Measurements from ENCODE around the gene TMPRSS12. TPM values are rescaled to one million over a fixed set of nuclear protein-coding genes. Genes with fewer than 3 reads are reported as not detected.
"Not testable (repeated sequence)": the region's sequence is repeated elsewhere in the genome, so short reads cannot be mapped to it uniquely, and the experiment has no call there.

The TMPRSS12 gene
- total RNA-seq, 1 donor from 2014 or later, result not detected

DNA sequence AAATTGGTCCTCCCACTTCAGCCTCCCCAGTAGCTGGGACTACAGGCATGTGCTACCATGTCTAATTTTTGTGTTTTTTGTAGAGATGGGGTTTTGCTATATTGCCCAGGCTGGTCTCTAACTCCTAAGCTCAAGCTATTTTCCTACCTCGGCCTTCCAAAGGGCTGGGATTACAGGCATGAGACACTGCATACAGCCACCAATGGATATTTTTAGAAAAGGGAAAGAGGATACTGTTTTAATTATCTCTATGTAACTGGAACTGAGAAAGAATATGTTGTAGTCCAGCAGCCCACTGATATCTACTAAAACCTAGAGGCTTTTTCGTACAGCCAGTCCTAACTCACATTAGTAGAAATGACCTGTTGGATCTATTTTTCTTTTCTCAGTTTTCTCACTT is 6.2 kb downstream of the TMPRSS12 start:
- DNase-seq (ENCODE audit: low spot score) (no peak), ATAC-seq (no peak)
- intact Hi-C loops (cut with DNase I), result no loop called here

DNA sequence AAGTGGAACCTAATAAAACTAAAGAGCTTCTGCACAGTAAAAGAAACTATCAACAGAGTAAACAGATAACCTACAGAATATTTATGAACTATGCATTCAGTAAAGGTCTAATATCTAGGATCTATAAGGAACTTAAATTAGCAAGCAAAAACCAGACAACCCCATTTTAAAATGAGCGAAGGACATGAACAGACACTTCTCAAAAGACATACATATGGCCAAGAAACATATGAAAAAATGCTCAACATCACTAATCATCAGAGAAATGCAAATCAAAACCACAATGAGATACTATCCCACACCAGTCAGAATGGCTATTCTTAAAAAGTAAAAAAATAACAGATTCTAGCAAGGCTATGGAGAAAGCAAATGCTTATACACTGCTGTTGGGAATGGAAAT is 12.5 kb downstream of the TMPRSS12 start:
- DNase-seq (ENCODE audit: low spot score); ATAC-seq; intact Hi-C loops (cut with DNase I): not testable (repeated sequence)

DNA sequence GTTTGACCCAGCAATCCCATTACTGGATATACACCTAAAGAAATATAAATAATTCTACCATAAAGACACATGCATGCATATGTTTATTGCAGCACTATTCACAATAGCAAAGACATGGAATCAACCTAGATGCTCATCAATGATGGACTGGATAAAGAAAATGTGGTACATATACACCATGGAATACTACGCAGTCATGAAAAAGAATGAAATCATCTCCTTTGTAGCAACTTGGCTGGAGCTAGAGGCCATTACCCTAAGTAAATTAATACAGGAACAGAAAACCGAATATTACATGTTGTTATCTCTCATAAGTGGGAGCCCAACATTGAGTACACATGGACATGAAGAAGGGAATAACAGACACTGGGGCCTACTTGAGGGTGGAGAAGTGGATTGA is 13.0 kb downstream of the TMPRSS12 start:
- intact Hi-C loops (cut with DNase I); DNase-seq (ENCODE audit: low spot score); ATAC-seq: not testable (repeated sequence)

DNA sequence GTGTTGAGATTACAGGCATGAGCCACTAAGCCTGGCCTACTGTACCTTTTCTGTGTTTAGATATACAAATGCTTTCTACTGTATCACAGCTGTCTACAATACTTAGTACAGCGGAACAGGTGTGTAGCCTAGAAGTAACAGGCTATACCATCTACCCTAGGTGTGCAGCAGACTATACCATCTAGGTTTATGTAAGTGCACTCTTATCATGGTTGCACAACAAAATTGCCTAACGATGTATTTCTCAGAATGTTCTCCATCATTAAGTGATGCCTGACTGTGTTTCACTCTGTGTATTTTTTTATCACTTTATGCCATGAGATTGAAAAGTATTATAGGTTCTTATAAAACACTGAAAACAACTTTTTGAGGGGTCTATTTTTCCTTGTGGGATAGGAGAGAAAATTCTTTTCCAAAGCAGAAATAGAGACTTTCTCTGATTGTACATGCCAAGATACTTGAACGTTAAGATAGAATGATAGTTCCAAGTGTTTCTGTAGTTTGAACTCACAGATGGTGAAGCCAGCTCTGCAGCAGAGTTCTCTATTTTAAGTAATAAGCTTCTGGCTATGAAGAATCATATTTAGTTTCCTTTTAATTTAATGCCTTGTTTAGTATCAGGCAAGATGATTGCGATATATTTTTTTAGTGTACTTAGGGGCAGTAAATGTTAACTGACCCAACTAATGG is 17.0 kb downstream of the TMPRSS12 start:
- DNase-seq (ENCODE audit: low spot score), result no peak
- intact Hi-C loops (cut with DNase I), result no loop called here
- ATAC-seq, result no peak

DNA sequence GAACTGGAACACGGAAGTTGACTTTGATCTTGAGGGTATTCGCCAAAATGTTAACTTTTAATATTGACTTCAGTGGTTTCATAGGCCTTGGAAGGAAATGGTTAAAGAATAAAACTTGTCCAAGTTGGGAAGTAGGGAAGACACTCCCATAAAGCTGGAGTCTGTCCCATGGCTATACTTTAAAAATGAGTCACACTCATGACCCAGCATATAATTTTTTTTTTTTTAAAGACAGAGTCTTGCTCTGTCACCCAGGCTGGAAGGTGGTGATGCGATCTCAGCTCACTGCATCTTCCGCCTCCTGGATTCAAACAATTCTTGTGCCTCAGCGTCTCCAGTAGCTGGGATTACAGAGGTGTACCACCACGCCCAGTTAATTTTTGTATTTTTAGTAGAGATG is 19.6 kb downstream of the TMPRSS12 start:
- intact Hi-C loops (cut with DNase I), result no loop called here
- no peak for ATAC-seq
- DNase-seq (ENCODE audit: low spot score), result no peak

DNA sequence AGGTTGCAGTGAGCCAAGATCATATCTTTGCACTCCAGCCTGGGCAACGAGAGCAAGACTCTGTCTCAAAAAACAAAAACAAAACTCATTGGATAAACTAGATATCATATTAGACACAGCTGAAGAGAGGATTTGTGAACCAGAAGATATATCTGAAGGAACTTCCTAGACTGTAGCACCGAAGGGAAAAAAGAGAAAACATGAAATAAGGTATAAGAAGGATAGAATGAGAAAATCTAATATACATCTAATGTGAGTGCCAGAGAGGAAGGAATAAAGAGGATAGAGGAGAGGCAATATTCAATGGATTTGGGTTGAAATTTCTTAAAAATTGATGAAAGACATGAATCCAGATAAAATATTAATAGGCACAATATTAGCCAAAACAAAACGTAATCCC is 22.5 kb downstream of the TMPRSS12 start:
- DNase-seq (ENCODE audit: low spot score), result no peak
- no peak for ATAC-seq
- intact Hi-C loops (cut with DNase I), result no loop called here

DNA sequence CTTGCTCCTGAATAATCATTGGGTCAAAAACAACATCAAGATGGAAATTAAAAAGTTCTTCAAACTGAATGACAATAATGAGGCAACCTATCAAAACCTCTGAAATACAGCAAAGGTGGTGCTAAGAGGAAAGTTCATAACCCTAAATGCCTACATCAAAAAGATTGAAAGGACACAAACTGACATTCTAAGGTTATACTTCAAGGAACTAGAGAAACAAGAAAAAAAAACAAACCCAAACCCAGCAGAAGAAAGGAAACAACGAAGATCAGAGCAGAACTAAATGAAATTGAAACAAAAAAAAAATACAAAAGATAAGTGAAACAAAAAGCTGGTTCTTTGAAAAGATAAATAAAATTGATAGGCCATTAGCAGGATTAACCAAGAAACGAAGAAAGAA is 26.2 kb downstream of the TMPRSS12 start:
- intact Hi-C loops (cut with DNase I); DNase-seq (ENCODE audit: low spot score); ATAC-seq: not testable (repeated sequence)

DNA sequence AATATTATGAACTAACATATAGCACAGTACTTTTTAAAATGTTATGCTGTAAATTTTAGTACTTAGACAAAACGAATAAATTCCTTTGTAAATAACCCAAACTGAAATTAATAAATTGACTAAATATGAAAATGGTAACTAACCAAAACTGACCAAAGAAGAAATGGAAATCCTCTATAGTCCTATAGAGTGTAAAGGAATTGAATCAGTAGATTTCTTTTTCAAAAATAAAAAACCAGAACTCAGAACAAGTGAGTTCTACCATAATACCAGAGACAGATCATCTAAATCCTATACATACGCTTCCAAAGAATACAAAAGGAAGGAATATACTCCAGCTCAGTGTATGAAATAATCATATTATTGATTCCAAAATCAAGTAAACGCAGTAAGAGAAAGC is 39.8 kb downstream of the TMPRSS12 start:
- ATAC-seq (no peak), DNase-seq (ENCODE audit: low spot score) (no peak)
- intact Hi-C loops (cut with DNase I), result no loop called here

DNA sequence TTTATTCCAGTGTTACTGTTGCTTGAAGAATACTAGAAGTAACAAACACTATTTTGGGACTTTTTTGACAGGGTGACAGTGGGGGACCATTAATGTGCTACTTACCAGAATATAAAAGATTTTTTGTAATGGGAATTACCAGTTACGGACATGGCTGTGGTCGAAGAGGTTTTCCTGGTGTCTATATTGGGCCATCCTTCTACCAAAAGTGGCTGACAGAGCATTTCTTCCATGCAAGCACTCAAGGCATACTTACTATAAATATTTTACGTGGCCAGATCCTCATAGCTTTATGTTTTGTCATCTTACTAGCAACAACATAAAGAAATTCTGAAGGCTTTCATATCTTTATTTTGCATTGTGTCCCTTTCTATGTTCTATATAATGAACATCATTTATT is 44.5 kb downstream of the TMPRSS12 start:
- intact Hi-C loops (cut with DNase I), result no loop called here
- ATAC-seq (no peak), DNase-seq (ENCODE audit: low spot score) (no peak)

DNA sequence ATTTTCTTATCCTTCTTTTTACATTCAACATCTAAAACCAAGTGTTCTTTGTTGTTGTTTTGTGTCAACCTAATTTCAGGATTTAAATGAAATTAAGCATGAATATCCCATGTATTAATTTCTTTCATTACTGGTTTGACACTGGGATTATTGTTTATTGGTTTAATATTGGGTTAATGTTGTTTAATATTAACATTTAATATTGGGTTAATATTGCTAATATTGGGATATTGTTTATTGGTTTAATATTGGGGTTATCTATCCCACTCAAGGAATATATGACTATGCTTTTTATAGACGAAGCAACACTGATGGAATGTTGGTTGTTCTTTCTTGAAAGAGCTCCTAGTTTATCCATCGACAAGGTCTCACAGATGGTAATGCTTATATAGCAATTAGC is 45.9 kb downstream of the TMPRSS12 start:
- intact Hi-C loops (cut with DNase I), result no loop called here
- DNase-seq (ENCODE audit: low spot score) (no peak), ATAC-seq (no peak)

DNA sequence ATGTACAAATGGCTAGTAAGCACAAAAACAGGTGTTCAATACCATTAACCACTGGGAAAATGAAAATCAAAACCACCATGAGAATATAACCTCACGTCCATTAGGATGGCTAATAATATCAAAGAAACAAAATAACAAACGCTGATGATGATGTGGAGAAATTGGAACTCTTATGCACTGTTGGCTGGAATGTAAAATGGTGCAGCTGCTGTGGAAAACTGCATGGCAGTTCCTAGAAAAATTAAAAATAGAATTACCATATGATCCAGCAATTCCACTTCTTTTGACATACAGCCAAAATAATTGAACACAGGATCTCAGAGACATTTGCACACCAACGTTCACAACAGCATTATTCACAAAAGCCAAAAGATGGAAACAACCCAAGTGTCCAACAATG is 51.5 kb downstream of the TMPRSS12 start:
- ATAC-seq, result no peak
- DNase-seq (ENCODE audit: low spot score), result no peak
- intact Hi-C loops (cut with DNase I), result no loop called here

DNA sequence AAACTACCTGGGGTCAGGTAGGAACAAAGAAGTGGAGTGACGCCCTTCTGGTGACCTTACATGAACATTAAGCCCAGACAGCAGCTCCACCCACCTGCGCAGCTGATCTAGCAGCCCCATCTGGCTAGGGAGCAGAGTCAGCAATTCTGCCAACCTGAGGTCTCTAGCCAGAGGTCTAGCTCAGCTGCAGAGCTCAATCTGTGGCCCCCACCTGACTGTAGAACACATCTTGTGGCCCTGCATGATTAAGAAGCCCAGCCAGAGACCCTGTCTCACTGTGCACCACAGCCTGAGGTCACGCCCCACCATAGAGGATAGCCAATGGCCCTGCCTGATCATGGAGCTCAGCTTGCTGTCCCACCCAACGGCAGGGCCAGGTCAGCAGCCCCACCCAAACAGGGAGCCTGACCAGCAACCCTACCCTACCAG is 59.0 kb downstream of the TMPRSS12 start:
- no peak for ATAC-seq
- intact Hi-C loops (cut with DNase I), result no loop called here
- no peak for DNase-seq (ENCODE audit: low spot score)

DNA sequence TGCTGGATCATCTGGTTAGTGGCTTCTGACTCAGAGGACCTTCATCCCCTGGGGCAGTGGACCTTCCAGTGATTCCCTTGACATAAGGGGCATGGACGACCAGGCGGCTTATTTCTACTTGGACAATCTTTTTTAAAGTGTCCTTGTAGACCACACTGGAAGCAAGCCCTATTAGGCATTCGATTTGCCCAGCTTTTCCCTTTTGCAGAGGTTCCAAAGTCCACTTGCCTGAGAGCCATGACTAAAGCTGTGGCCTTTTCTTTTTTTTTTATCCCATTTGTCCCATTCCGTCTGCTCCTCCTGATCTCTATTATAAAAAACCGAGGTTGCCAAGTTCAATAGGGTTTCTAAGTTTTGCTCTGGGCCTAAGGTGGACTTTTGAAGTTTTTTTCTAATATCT is 65.8 kb downstream of the TMPRSS12 start:
- intact Hi-C loops (cut with DNase I); ATAC-seq; DNase-seq (ENCODE audit: low spot score): not testable (repeated sequence)

DNA sequence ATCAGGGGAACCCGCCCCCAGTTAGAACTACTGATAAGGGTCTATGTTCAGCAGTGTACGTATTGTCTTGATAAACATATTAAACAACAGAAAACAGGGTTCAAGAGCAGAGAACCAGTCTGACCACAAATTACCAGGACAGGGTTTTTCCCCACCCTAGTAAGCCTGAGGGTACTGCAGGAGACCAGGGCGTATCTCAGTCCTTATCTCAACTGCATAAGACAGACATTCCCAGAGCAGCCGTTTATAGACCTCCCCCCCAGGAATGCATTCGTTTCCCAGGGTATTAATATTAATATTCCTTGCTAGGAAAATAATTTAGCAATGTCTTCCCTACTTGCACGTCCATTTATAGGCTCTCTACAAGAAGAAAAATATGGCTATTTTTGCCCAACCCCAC is 69.6 kb downstream of the TMPRSS12 start:
- DNase-seq (ENCODE audit: low spot score); ATAC-seq; intact Hi-C loops (cut with DNase I): not testable (repeated sequence)

DNA sequence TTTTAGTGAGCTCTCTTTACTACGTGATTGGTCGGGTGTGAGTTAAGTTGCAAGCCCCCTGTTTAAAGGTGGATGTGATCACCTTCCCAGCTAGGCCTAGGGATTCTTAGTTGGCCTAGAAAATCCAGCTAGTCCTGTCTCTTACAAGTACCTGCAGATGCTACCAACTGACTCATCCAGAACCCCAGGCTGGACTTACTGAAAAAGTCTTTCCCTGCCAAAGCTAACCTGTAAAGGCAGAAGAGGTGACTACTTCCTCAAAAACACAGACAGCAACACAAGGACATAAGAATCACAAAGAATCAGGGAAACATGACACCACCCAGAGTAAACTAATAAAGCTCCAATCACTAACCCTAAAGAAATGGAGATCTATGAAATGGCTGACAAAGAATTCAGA is 70.5 kb downstream of the TMPRSS12 start:
- intact Hi-C loops (cut with DNase I), result no loop called here
- DNase-seq (ENCODE audit: low spot score), result no peak
- no peak for ATAC-seq

DNA sequence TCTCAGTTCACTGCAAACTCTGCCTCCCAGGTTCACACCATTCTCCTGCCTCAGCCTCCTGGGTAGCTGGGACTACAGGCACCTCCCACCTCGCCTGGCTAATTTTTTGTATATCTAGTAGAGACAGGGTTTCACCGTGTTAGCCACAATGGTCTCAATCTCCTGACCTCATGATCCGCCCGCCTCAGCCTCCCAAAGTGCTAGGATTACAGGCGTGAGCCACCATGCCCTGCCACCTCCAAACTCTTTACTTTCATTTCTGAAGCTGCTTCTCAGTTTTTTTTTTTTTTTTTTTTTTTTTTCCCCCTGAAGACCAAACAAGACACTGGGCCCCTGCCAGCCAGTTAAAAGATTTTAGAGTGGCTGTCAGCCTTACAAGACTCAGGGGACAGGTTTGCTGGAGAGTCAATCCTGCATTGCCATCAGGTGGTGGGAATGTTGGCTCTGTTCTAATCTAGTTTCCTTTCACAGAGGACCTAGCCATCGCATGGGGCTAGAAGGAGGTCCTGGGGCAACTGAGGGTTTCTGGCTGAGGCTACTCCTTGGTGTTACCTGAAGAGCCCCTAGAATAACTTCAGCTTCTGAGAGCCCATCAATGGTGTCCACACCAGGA is 72.3 kb downstream of the TMPRSS12 start:
- ATAC-seq (no peak), DNase-seq (ENCODE audit: low spot score) (no peak)
- intact Hi-C loops (cut with DNase I), result no loop called here

DNA sequence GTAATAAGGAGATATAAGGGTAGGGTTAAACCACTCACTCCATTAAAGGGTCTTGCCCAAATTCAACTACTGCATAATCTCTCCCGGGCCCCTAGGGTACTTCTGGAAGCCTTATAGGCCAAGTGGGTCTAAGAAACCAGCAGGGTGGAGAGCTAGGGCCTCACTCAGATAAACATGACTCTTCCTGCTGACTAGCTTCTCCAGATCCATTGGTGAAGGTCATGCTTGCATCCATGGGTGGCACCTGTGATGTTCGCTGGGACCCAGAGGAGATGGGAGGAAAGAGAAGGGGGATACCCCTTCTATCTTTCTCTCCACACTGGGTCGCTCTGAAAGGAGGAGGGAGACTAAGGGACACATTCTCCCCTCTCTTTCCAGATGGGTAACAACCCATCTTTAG is 73.6 kb downstream of the TMPRSS12 start:
- intact Hi-C loops (cut with DNase I), result no loop called here
- ATAC-seq (no peak), DNase-seq (ENCODE audit: low spot score) (no peak)

DNA sequence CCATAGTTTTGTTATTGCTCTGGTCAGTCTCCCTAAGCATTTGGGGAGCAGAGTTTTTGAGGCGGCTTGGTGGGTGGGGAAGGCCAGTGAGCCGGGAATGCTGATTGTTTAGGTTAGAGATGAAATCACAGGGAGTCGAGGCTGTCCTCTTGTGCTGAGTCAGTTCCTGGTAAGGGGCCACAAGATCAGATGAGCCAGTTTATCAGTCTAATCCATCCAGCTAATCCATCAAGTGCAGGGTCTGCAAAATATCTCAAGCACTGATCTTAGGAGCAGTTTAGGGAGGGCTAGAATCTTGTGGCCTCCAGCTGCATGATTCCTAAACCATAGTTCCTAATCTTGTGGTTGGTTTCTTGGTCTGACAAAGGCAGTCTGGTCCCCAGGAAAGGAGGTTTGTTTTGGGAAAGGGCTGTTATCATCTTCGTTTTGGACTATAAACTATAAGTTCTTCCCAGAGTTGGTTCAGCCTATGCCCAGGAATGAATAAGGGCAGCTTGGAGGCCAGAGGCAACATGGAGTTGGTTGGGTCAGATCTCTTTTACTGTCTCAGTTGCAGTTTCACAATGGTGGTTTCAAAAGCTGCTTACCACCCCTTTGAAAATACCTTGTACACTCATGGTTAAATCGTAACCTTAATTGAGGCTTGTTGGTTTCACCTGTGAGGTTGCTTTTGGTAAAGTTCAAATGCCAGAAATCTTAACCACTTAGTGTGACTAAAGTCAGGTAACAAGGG is 76.0 kb downstream of the TMPRSS12 start:
- no peak for ATAC-seq
- no peak for DNase-seq (ENCODE audit: low spot score)
- intact Hi-C loops (cut with DNase I), result no loop called here

DNA sequence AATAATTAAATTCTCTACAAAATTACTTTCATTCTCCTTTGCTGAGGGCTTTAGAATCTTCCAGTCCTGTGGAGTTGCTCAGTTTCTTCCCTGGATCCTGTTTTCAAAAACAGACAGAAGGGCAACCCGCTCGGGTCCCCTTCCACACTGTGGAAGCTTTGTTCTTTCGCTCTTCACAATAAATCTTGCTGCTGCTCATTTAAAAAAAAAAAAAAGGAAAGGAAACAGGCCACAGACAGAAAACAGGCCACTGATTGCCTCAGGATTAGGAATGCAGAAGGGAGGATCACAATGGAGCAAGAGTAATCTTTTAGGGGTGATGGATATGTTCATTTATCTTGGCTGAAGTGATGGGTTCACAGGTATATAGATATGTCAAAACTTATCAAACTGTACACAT is 80.1 kb downstream of the TMPRSS12 start:
- intact Hi-C loops (cut with DNase I), result no loop called here
- peak; percentile 66 for ATAC-seq
- DNase-seq (ENCODE audit: low spot score), result no peak
